ENCODE results near the gene NRP2. TPM values are rescaled to one million over a fixed set of nuclear protein-coding genes. Genes with fewer than 3 reads are reported as not detected.
A peak's percentile ranks its signal among the peaks of the same experiment; 100 is the strongest.

The NRP2 gene
- total RNA-seq, 1 donor from 2014 or later: 28.8 TPM

- no peak for DNase-seq
Measured at GRCh38 chr2:205757271-205757670, 75.0 kb downstream of the NRP2 start.

DNA sequence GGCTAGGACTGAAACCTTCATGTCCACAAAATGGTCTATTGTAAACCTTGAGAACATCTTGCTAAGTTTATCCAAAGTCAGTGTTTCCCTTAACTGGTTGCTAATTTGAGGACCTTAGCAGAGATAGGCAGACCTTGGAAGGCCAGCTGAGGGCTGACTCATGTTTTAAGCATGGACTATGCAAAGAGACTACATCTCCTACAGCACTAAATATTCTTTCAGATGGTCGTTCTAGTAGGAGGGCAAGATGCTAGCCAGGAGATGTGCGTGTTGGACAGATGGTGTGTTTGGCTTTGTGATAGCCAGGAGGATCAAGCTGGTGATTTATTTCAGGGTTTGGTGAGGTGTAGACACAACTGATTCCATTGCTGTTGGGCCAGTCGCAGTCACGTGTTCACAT, 75.8 kb downstream of the NRP2 start:
- no peak for DNase-seq

DNA sequence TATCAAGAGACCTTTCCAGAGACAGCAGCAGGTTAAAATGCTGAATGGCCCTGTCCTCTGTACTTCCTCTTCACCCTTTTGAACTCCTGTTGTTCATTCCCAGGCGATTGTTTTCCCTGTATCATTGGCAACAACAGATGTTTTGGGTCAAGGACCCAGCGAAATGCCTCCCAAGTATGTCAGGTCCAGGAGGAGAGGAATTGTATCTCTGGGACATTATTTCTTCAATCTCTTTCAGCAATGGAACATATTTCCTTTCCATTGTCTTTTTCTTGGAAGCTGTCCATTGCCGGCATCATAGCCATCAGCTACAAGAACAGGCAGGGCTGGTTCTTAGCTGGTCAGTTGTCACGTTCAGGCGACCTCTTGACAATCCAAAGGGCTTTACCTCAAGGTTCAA, 76.2 kb downstream of the NRP2 start:
- DNase-seq: no peak

GRCh38 chr2:205759257-205759656, 77.0 kb downstream of the NRP2 start:
- DNase-seq: peak; percentile 45

DNA sequence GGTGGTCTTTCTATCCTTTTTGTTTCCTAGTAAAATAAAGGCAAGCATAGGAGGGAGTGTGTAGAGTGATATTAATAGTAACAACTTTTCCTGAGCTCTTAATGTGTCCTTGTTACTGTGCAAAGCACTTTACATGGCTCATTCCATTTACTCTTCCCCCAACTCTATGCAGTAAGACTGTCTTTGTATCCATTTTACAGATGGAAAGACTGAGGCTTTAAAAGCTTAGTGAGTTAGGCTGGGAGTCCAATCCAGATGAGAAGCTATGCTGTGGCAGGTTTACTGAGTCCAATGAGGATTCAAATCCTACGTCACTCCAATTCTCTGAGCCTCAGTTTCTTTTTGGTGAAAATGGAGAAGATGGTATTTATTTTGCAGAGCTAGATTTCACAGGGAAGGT, 77.4 kb downstream of the NRP2 start:
- DNase-seq: no peak

GRCh38 chr2:205760157-205760556, 77.9 kb downstream of the NRP2 start:
- peak; percentile 70 for DNase-seq

GRCh38 chr2:205761421-205761820, 79.1 kb downstream of the NRP2 start:
- DNase-seq: no peak

GRCh38 chr2:205762881-205763280, 80.6 kb downstream of the NRP2 start:
- no peak for DNase-seq

DNA sequence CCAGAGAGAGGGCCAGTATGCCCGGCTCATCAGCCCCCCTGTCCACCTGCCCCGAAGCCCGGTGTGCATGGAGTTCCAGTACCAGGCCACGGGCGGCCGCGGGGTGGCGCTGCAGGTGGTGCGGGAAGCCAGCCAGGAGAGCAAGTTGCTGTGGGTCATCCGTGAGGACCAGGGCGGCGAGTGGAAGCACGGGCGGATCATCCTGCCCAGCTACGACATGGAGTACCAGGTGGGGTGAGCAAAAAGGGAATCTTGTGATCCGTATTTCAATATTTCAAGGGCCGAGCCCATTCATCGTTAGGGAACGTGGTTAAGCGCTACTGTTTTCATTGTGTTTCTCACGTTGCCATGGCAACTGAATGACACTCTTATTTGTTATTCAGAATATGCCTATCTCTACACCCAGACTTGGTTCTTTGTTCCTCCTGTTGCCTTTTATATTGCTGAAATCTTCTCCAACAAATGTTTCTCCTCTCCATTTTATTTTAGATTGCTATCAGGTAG, 81.5 kb downstream of the NRP2 start:
- DNase-seq: peak; percentile 79

GRCh38 chr2:205764270-205764746, 82.0 kb downstream of the NRP2 start:
- peak; percentile 61 for DNase-seq

- peak; percentile 73 for DNase-seq
Measured at GRCh38 chr2:205765151-205765550, 82.8 kb downstream of the NRP2 start.

DNA sequence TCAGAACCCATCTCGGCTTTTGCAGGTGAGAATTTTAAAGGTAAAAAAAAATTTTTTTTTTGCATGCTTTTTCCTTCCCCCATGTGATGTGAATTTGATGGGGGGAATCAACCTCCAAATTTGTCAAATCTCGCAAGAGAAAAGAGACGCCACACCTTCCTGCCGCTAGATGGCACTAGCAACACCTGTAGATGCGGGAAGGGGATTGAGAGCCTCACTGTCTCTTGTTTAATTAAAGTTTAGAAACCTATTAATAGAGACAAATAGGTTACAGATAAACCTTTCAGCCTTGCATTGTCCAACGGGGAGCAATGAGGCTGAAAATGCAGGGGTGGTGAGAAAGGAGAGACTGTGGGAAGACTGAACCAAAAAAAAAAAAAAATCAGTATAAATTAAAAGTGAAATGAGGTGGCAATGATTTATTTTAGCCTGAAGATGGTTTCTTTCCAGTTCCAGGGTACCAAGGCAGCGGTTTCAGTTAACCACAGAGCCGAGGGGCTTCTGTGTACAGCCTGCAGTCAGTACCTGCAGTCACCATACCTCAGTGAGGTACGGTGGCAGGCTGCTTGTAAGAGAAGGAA, 84.6 kb downstream of the NRP2 start:
- DNase-seq: peak; percentile 89

- no peak for DNase-seq
Measured at GRCh38 chr2:205767617-205768016, 85.3 kb downstream of the NRP2 start.

- peak; percentile 46 for DNase-seq
Measured at GRCh38 chr2:205768341-205768740, 86.0 kb downstream of the NRP2 start.

DNA sequence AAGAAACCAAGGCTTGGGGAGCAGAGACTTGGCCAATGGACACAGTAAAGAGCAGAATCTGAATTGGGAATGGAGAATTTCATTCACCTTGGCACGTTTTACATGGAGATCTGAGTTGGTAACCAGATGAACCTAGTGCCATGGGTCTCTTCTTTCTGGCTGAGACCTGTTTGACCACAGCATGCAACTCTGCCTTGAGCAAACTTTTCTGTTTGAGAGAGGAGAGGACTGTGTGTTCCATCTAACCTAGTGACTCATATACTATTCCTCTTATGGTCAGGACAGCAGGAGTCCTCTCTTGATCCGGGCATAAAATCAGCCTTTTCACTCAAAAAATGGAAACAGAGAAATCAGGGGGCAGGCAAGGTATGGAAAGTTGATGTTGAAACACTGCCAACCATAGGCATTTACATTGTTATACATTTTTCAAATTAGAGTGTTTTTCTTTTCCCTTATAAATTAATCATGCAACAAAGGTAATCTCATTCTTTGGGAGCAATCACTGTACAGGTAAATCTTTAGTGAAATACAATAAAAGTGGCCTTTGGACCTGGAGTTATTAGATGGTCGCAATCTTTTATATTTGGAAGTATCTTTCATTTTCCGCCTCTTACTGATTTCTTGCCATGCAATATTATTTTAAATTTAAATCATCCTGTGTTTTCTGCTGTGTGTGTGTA, 86.7 kb downstream of the NRP2 start:
- DNase-seq: no peak

DNA sequence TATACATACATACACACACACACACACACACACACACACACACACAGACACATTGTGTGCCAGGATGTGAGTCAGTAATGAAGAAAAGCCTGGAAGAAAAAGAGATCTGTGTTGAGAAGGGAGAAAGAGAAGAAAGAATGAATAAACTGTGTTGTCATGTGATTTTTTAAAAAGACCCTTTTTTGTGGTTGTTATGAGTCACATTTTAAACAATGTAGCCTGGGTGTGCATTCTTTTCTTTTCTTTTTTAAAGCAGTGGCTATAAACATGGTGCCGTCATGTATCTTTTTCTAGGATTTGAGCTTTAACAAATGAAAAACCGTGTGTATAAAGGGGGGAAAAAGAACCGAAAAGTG, 87.2 kb downstream of the NRP2 start:
- no peak for DNase-seq

DNA sequence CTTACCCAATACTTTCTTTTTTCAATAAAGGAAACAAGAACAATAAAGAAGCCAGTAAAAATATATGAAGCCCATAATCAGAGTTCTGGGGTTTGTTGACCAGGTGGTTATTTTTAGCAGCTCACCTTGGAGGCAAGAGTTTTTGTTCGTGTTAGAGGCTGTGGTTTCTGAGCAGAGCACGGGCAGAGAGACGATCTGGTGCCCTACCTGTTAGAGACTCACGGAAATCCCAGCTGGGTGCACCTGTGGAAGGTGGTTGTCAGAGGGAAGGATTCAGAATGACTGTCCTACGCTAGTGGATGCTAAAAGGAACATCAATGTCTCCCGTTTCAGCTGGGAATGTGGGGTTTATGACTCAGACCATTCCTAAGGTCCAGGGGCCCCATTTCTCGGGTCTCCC, 87.6 kb downstream of the NRP2 start:
- DNase-seq: no peak

DNA sequence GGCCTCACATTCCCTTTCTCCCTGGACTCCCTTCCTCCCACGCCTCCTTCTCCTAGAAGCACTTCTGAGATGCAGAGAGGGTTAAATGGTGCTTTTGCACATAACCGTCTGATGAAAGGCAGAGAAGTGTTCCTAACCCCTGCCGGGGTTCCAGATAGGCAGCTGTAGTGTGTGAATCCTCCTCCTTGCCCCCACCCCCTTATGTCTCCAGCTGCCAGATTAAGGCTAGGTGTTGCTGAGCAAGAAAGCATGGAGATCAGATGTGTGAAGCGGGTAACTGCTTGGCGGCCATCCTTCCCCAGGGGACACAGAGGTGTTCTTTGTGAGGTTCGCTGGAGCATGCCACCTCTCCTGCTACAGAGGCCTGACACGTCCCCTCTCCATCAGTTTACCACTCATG, 88.3 kb downstream of the NRP2 start:
- DNase-seq: no peak

DNA sequence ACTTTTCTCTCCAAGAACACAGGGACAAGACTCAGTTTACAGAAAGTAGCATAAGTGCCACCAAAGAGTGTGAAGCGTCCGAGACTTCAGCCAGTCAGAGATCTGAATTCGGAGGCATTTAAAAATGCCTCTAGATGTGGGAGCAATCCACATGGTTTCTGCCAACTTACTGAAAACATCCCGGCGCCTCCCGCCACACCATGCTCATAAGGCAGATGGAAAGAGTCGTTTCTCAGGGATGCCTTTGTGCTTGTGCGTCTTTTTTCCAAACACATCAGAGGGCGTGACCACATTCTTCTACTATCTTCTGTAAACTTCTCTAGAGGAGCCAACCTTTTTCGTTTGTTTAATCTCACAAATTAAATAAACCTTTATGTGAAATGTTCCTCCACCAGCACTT, 88.7 kb downstream of the NRP2 start:
- DNase-seq: no peak

- DNase-seq: no peak
Measured at GRCh38 chr2:205771666-205772065, 89.4 kb downstream of the NRP2 start.

- no peak for DNase-seq
Measured at GRCh38 chr2:205772983-205773382, 90.7 kb downstream of the NRP2 start.

- no peak for DNase-seq
Measured at GRCh38 chr2:205773989-205774388, 91.7 kb downstream of the NRP2 start.

GRCh38 chr2:205775097-205775877, 93.0 kb downstream of the NRP2 start:
- peak; percentile 79 for DNase-seq

Data from tongue (tissue), 2 donors.